ENCODE data around the gene FOXK2. TPM values are rescaled to one million over a fixed set of nuclear protein-coding genes. Genes with fewer than 3 reads are reported as not detected.

Gene FOXK2
- total RNA-seq, 1 experiment from 2014 or later: 72.0 TPM

DNA sequence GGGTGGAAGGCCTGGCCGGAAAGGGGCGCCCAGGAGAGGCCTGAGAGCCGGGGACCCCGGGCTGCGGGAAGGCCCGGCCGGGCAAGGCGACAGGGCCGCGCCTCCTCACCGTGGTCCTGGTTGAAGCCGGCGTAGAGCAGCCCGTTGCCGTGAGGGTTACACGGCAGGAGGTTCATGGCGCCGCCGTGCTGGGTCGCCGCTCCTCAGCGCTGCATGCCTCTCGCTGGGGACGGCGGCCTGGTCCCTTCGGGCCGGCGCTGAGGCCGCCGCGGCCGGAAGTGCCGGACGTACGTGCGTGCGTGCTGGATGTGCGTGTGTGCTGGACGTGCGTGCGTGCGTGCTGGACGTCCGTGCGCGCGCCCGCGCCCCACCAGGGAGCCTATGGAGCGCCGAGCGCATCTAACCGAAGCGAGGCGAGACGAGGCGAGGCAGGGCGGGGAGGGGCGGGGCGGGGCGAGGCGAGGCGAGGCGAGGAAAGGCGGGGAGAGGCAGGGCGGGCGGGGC, 128.7 kb downstream of the FOXK2 start, which contains the start of gene WDR45B:
Gene WDR45B, minus strand, starts transcription at position 280 of the 504 bp plus-strand sequence. Its CDS starts 104 bp downstream, at position 176.
- Histone ChIP-seq H2BK15ac (ENCODE audit: low read depth, low read length) (no peak within 1 kb of the TSS), H4K20me1 (ENCODE audit: control insufficient read depth, insufficient read depth, insufficient read length) (no peaks in the 10 kb centered on the region), H3K56ac (ENCODE audit: insufficient read length, low read depth, low read length) (no peak within 1 kb of the TSS), H4K8ac (replicated peaks; ENCODE audit: insufficient read length, low read depth, low read length) (no peak within 1 kb of the TSS), H2BK120ac (ENCODE audit: low read depth, low read length, poor library complexity, severe bottlenecking) (no peak within 1 kb of the TSS), H2AK5ac (ENCODE audit: insufficient read length, low read length) (no peak within 1 kb of the TSS), H3K4ac (ENCODE audit: low read depth, low read length) (no peak within 1 kb of the TSS), H2AFZ (ENCODE audit: low read length) (no peak within 1 kb of the TSS), H3T11ph (ENCODE audit: low read length) (no peak within 1 kb of the TSS), H4K5ac (ENCODE audit: insufficient read length, low read depth, low read length) (no peak within 1 kb of the TSS), H2BK20ac (ENCODE audit: low read depth, low read length, poor library complexity, severe bottlenecking) (no peak within 1 kb of the TSS), H3K23ac (ENCODE audit: insufficient read length, low read depth, low read length) (no peak within 1 kb of the TSS), H4K91ac (ENCODE audit: insufficient read length, low read depth, low read length) (no peak within 1 kb of the TSS), H3K27ac (ENCODE audit: insufficient read length, low read depth, low read length) (no peak within 1 kb of the TSS), H3K9me3 (ENCODE audit: control insufficient read depth, low read depth, low read length) (no peaks in the 10 kb centered on the region), H3K18ac (ENCODE audit: insufficient read length, low read depth, low read length) (peak within 1 kb of the TSS; percentile 91), H2BK5ac (ENCODE audit: insufficient read length, low read length) (no peak within 1 kb of the TSS), H3K79me2 (ENCODE audit: insufficient read depth, low read length) (peaks cover 27% of the 10 kb centered on the region; the same call in 1 of the 2 replicates), H3K9ac (ENCODE audit: extremely low read depth, insufficient read length, low read length) (peak within 1 kb of the TSS; percentile 89), H3K79me1 (ENCODE audit: insufficient read depth, low read depth, low read length, poor library complexity, severe bottlenecking) (peaks cover 13% of the 10 kb centered on the region), H3K4me1 (ENCODE audit: insufficient read depth, low read length) (no peaks in the 10 kb centered on the region; the same call in 1 of the 2 replicates), H3K27me3 (ENCODE audit: insufficient read depth, low read length) (no peaks in the 10 kb centered on the region), H2BK12ac (ENCODE audit: insufficient read length, low read depth, low read length) (no peak within 1 kb of the TSS), H3K14ac (ENCODE audit: insufficient read depth, low read length) (peak within 1 kb of the TSS; percentile 92), H3K4me2 (ENCODE audit: insufficient read depth, insufficient read length, low read length) (peak within 1 kb of the TSS; percentile 92), H3K23me2 (ENCODE audit: insufficient read length, low read depth, low read length, poor library complexity, severe bottlenecking) (peaks cover 8% of the 10 kb centered on the region)
- Mint-ChIP-seq H3K4me3 (peak within 1 kb of the TSS; percentile 83 to 90), H3K36me3 (ENCODE audit: insufficient read depth in 1 of 3, low read depth in 3 of 3) (peaks cover 2 to 14% (median 13%) of the 10 kb centered on the region in 3 experiments; a peak in 5 of 7 replicates), H3K27me3 (ENCODE audit: low read depth) (peaks cover 8% of the 10 kb centered on the region), H3K9me3 (no peaks in the 10 kb centered on the region), H3K4me1 (peaks cover 7 to 23% of the 10 kb centered on the region in 2 experiments), H3K27ac (peak within 1 kb of the TSS; percentile 28 to 91 (median 73); a peak in 5 of 7 replicates)
- TF ChIP-seq, protein P1, sequence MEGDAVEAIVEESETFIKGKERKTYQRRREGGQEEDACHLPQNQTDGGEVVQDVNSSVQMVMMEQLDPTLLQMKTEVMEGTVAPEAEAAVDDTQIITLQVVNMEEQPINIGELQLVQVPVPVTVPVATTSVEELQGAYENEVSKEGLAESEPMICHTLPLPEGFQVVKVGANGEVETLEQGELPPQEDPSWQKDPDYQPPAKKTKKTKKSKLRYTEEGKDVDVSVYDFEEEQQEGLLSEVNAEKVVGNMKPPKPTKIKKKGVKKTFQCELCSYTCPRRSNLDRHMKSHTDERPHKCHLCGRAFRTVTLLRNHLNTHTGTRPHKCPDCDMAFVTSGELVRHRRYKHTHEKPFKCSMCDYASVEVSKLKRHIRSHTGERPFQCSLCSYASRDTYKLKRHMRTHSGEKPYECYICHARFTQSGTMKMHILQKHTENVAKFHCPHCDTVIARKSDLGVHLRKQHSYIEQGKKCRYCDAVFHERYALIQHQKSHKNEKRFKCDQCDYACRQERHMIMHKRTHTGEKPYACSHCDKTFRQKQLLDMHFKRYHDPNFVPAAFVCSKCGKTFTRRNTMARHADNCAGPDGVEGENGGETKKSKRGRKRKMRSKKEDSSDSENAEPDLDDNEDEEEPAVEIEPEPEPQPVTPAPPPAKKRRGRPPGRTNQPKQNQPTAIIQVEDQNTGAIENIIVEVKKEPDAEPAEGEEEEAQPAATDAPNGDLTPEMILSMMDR (conservative IDR thresholded peaks at IDR 0.05): no peak
- peak; percentile 99 for DNase-seq
- WGBS (ENCODE audit: extremely low coverage, insufficient read length, low lambda C conversion rate): no CpG with 5 or more reads among the region's 67 CpGs

Measured in H9 (cell line).